H9 (cell line): ENCODE data around the gene GRAP2. TPM values are rescaled to one million over a fixed set of nuclear protein-coding genes. Genes with fewer than 3 reads are reported as not detected.

Experiments used
- DNase-seq: peaks from one replicate; pipeline ENCODE4 v3.0.0-alpha.2; 2017
- H2AFZ ChIP-seq: one replicate; pipeline ENCODE4 v1.6.1; 2013; ENCODE audit warnings: mild to moderate bottlenecking, low read length, control low read depth, moderate library complexity
- H2AK5ac ChIP-seq: 2 replicates; pipeline ENCODE4 v1.6.1; 2013; ENCODE audit warnings: low read length, control low read depth, mixed read lengths; ENCODE audit not compliant: insufficient read length
- H2BK120ac ChIP-seq: one replicate; pipeline ENCODE4 v1.6.1; 2013; ENCODE audit warnings: low read depth, mild to moderate bottlenecking, low read length, control low read depth, inconsistent platforms; ENCODE audit not compliant: poor library complexity, severe bottlenecking
- H2BK12ac ChIP-seq: 2 replicates; pipeline ENCODE4 v1.6.1; 2013; ENCODE audit warnings: low read length, control low read depth, mixed read lengths, low read depth; ENCODE audit not compliant: insufficient read length
- H2BK15ac ChIP-seq: 2 replicates; pipeline ENCODE4 v1.6.1; 2013; ENCODE audit warnings: low read depth, low read length, control low read depth
- H2BK20ac ChIP-seq: one replicate; pipeline ENCODE4 v1.6.1; 2013; ENCODE audit warnings: low read depth, mild to moderate bottlenecking, low read length, control low read depth, inconsistent platforms; ENCODE audit not compliant: poor library complexity, severe bottlenecking
- H2BK5ac ChIP-seq: 2 replicates; pipeline ENCODE4 v1.6.1; 2013; ENCODE audit warnings: low read length, control low read depth, mixed read lengths; ENCODE audit not compliant: insufficient read length
- H3K14ac ChIP-seq: 2 replicates; pipeline ENCODE4 v1.6.1; 2013; ENCODE audit warnings: low read length, control low read depth; ENCODE audit not compliant: insufficient read depth
- H3K18ac ChIP-seq: 2 replicates; pipeline ENCODE4 v1.6.1; 2013; ENCODE audit warnings: low read depth, mild to moderate bottlenecking, mixed read lengths, low read length, control low read depth; ENCODE audit not compliant: insufficient read length
- H3K23ac ChIP-seq: 2 replicates; pipeline ENCODE4 v1.6.1; 2013; ENCODE audit warnings: low read length, control low read depth, mixed read lengths, low read depth; ENCODE audit not compliant: insufficient read length
- H3K23me2 ChIP-seq: 2 replicates; pipeline ENCODE4 v1.6.1; 2013; ENCODE audit warnings: low read depth, mild to moderate bottlenecking, mixed read lengths, low read length, control low read depth; ENCODE audit not compliant: insufficient read length, poor library complexity, severe bottlenecking
- H3K27ac ChIP-seq: 2 replicates; pipeline ENCODE4 v1.5.1; 2013; ENCODE audit warnings: low read length, control low read depth, mixed read lengths, low read depth; ENCODE audit not compliant: insufficient read length
- H3K27me3 ChIP-seq: 2 replicates; pipeline ENCODE4 v1.6.1; 2013; ENCODE audit warnings: low read length, control low read depth, inconsistent platforms; ENCODE audit not compliant: insufficient read depth
- H3K4ac ChIP-seq: 2 replicates; pipeline ENCODE4 v1.6.1; 2013; ENCODE audit warnings: low read depth, mild to moderate bottlenecking, control low read depth, inconsistent platforms, low read length, moderate library complexity
- H3K4me1 ChIP-seq: 2 replicates; pipeline ENCODE4 v1.6.1; 2013; ENCODE audit warnings: low read length, control low read depth, inconsistent platforms; ENCODE audit not compliant: insufficient read depth
- H3K4me2 ChIP-seq: 2 replicates; pipeline ENCODE4 v1.6.1; 2013; ENCODE audit warnings: low read length, control low read depth, mixed read lengths; ENCODE audit not compliant: insufficient read length, insufficient read depth
- H3K56ac ChIP-seq: 2 replicates; pipeline ENCODE4 v1.6.1; 2013; ENCODE audit warnings: low read depth, mild to moderate bottlenecking, mixed read lengths, low read length, control low read depth; ENCODE audit not compliant: insufficient read length
- H3K79me1 ChIP-seq: 2 replicates; pipeline ENCODE4 v1.6.1; 2013; ENCODE audit warnings: low read depth, mild to moderate bottlenecking, moderate library complexity, low read length, control low read depth, inconsistent platforms; ENCODE audit not compliant: insufficient read depth, poor library complexity, severe bottlenecking
- H3K79me2 ChIP-seq: 2 replicates; pipeline ENCODE4 v1.6.1; 2013; ENCODE audit warnings: low read length, control low read depth, inconsistent platforms; ENCODE audit not compliant: insufficient read depth
- H3K9ac ChIP-seq: 2 replicates; pipeline ENCODE4 v1.6.1; 2013; ENCODE audit warnings: low read length, control low read depth, mixed read lengths; ENCODE audit not compliant: insufficient read length; ENCODE audit errors: extremely low read depth
- H3K9me3 ChIP-seq: one replicate; pipeline ENCODE4 v1.6.1; 2013; ENCODE audit warnings: low read depth, low read length, inconsistent platforms; ENCODE audit not compliant: control insufficient read depth
- H3T11ph ChIP-seq: one replicate; pipeline ENCODE4 v1.6.1; 2013; ENCODE audit warnings: mild to moderate bottlenecking, low read length, control low read depth, inconsistent platforms
- H4K20me1 ChIP-seq: one replicate; pipeline ENCODE4 v1.6.1; 2013; ENCODE audit not compliant: control insufficient read depth, insufficient read length, insufficient read depth
- H4K5ac ChIP-seq: 2 replicates; pipeline ENCODE4 v1.6.1; 2013; ENCODE audit warnings: low read depth, mild to moderate bottlenecking, mixed read lengths, low read length, control low read depth; ENCODE audit not compliant: insufficient read length
- H4K8ac ChIP-seq: replicated peaks from 2 replicates; pipeline ENCODE4 v1.6.1; 2013; ENCODE audit warnings: low read length, control low read depth, mixed read lengths, low read depth; ENCODE audit not compliant: insufficient read length
- H4K91ac ChIP-seq: 2 replicates; pipeline ENCODE4 v1.6.1; 2013; ENCODE audit warnings: low read depth, mild to moderate bottlenecking, moderate library complexity, mixed read lengths, low read length, control low read depth; ENCODE audit not compliant: insufficient read length
- H3K27ac Mint-ChIP-seq, 3 experiments: 2 replicates in 2 of 3; 3 replicates in 1 of 3; pipeline ENCODE4 v1.8.0; 2020 to 2021; ENCODE audit warnings: mixed read lengths in 3 of 3, mild to moderate bottlenecking in 1 of 3, moderate library complexity in 1 of 3
- H3K27me3 Mint-ChIP-seq: 2 replicates; pipeline ENCODE4 v1.8.0; 2021; ENCODE audit warnings: low read depth, mild to moderate bottlenecking, moderate library complexity, mixed read lengths
- H3K36me3 Mint-ChIP-seq, 3 experiments: 2 replicates in 2 of 3; 3 replicates in 1 of 3; pipeline ENCODE4 v1.8.0; 2020 to 2021; ENCODE audit warnings: low read depth in 3 of 3, mixed read lengths in 3 of 3; ENCODE audit not compliant: insufficient read depth in 1 of 3
- H3K4me1 Mint-ChIP-seq, 2 experiments: 2 replicates each; pipeline ENCODE4 v1.8.0; 2020; ENCODE audit warnings: mixed read lengths in 2 of 2
- H3K4me3 Mint-ChIP-seq, 2 experiments: 2 replicates in 1 of 2; 3 replicates in 1 of 2; pipeline ENCODE4 v1.8.0; 2020 to 2021; ENCODE audit warnings: mild to moderate bottlenecking in 2 of 2, mixed read lengths in 2 of 2, moderate library complexity in 1 of 2
- H3K9me3 Mint-ChIP-seq, 2 experiments: 2 replicates in 1 of 2; 3 replicates in 1 of 2; pipeline ENCODE4 v1.8.0; 2020; ENCODE audit warnings: mild to moderate bottlenecking in 2 of 2, mixed read lengths in 2 of 2, moderate library complexity in 1 of 2
- CTCF ChIP-seq: fragments of 200-600 bp; sonication (generic); conservative IDR thresholded peaks from 3 replicates; pipeline ENCODE4 v1.8.0; 2021; ENCODE audit warnings: antibody characterized with exemption, mild to moderate bottlenecking
- WGBS: extraction: QIAGEN DNeasy Blood & Tissue Kit; methylation state at CpG from one replicate; pipeline ENCODE4 v1.1.7; 2013; ENCODE audit warnings: missing lambda C conversion rate, low lambda C conversion rate, mixed read lengths; ENCODE audit not compliant: insufficient read length; ENCODE audit errors: extremely low coverage; 5-methylcytosine and 5-hydroxymethylcytosine counted together
- total RNA-seq: library from RNA; stranded (reverse); gene quantifications from 2 replicates; pipeline ENCODE4 v1.2.1, GENCODE V29; 2021

GRAP2 gene
- total RNA-seq, 1 experiment from 2014 or later, result not detected

GRCh38 chr22:39852799-39853198 lies 48.1 kb upstream of the GRAP2 start:
- no CpG with 5 or more reads among the region's 2 CpGs for WGBS

More at GRCh38 chr22:39852799-39853198, 48.1 kb upstream of the GRAP2 start:
- Histone ChIP-seq H2BK20ac (no peak overlapping the region), H3K56ac (no peak overlapping the region), H2AFZ (no peak overlapping the region), H3K9me3 (no peaks in the 10 kb centered on the region), H3K23ac (no peak overlapping the region), H2BK120ac (no peak overlapping the region), H3K18ac (no peak overlapping the region), H3K27me3 (no peaks in the 10 kb centered on the region), H3K23me2 (no peaks in the 10 kb centered on the region), H2BK5ac (no peak overlapping the region), H2BK15ac (no peak overlapping the region), H4K91ac (no peak overlapping the region), H3K4ac (no peak overlapping the region), H2AK5ac (no peak overlapping the region), H2BK12ac (no peak overlapping the region), H3K4me1 (no peaks in the 10 kb centered on the region), H4K20me1 (no peaks in the 10 kb centered on the region), H4K8ac (no peak overlapping the region), H4K5ac (no peak overlapping the region), H3K27ac (no peak overlapping the region), H3T11ph (no peak overlapping the region), H3K14ac (no peak overlapping the region), H3K79me2 (no peaks in the 10 kb centered on the region), H3K79me1 (no peaks in the 10 kb centered on the region), H3K9ac (no peak overlapping the region), H3K4me2 (no peak overlapping the region)
- Mint-ChIP-seq H3K27ac (no peak overlapping the region), H3K27me3 (peaks cover 7% of the 10 kb centered on the region), H3K9me3 (no peaks in the 10 kb centered on the region), H3K36me3 (no peaks in the 10 kb centered on the region), H3K4me1 (no peaks in the 10 kb centered on the region), H3K4me3 (no peak overlapping the region)
- no peak for TF ChIP-seq CTCF
- DNase-seq, result no peak
